Hematopoietic multipotent progenitor cell treated with erythropoietin and hydrocortisone succinate and interleukin-3 and kit ligand, for 17 days (in vitro differentiated cells): ENCODE data around the gene TNFAIP8.

Experiments
- DNase-seq: peaks from one replicate; pipeline ENCODE4 v3.0.0-alpha.2; 2015; ENCODE audit warnings: low spot score

Gene TNFAIP8

DNA sequence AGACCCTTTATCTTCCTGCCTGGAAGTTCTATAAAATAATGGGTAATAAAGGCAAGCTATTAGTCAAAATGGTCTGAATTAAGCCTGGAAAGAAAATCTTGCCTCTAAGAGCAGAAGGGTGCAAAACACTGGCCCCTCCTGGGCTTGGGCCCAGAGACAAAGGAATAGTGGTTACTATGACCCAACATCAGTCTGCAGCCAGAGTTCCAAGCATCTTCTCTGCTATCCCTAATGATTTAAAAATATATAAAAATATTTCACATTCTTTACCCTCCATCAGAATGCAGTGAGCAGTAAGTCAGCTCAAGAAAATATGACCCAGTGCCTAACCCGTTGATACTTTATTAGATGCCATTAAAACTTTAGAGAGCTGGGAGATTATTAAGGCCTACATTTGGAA is 14.7 kb downstream of the TNFAIP8 start:
- no peak for DNase-seq

DNA sequence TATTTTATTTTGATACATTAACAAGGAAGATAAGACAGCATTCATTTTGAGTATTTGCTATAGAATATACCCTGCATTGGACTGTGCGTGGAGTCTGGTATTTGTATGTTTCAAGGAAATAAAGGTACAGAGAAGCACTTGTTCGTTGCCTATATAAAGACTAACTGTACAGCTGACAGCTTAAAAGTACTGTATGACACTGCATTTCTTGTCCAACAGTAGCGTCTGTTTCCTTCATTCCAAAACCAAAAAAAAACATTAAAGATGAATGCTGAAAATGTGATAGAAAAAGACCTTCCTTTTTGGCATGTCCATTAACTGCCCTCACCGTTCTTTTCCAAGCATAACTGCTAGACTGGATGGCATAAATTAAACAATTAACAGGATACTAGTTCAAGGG is 15.3 kb downstream of the TNFAIP8 start:
- no peak for DNase-seq

DNA sequence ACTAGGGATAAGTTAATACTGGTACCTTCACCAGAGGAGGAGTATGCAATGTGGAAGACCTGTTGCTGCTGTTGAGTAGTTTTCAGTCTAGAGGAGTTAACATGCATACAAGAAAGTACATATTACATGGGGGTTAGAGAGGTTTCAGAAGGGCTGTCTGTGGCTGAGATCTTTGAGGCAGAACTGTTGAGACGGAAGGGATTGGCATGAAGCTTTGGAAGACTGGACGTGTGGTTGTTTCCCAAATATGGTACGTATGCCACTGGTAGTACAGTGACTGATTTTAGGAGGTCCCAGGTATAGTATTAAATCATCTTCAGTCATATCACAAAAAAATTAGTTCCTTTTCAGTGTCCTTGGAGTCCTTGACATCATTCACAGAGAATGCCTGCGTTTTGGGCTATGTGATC is 17.6 kb downstream of the TNFAIP8 start:
- no peak for DNase-seq

DNA sequence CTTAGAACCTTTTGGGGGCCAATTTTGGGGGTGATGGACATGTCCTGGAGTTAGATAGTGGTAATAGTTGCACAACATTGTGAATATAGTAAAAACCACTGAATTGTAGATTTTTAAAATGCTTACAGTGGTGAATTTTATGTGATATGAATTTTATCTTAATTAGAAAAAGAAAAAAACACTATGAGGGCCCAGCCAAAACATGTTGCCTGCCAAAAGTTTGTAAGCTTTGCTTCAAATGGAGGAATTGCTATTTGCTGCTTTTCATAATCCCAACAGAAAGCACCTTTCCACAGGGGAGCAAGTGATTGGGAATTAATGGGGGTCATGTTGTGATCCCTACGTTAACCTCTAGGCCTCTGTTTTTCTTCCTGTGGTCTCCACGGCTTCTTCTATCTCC is 19.1 kb downstream of the TNFAIP8 start:
- no peak for DNase-seq

DNA sequence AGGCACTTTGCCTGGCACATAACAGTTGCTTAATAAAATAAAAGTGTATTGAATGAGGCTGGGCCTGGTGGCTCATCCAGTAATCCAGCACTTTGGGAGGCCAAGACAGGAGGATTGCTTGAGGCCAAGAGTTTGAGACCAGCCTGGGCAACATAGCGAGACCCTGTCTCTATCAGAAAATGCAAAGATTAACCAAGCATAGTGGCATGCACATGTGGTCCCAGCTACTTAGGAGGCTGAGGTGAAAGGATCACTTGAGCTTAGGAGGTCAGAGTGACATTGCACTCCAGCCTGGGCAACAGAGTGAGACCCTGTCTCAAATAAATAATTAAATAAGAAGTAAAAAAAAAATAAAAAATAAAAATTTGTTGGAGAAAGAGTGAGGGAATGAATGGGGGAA is 21.2 kb downstream of the TNFAIP8 start:
- DNase-seq: no peak

DNA sequence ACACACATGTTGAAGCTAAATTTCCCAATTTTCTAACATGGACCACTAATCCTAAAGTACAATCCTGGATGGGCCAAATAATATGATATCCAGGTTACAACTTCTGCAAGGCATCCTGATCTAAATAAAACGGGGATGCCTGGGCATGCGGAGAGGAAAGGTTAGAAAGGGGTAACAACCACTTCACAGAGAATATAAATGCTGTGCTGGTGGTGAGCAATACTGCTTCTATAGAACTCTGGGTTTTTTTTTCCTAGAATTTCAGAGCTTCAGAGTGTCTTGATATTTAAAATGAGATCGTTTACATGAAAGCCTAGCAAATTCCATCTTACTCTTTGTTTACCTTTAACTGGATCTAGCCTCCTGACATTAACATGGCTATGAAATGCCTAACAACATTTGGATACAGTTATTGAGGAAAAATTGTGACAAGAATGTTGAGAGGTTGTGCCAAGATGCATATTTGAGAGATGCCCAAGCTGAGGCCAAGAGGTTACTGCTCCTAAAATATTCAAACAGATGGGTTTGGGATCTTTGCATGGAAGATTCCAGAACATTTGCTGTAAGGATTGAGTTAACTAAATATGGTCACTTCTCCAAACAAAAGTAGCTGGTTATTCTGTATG is 22.4 kb downstream of the TNFAIP8 start:
- DNase-seq: no peak

DNA sequence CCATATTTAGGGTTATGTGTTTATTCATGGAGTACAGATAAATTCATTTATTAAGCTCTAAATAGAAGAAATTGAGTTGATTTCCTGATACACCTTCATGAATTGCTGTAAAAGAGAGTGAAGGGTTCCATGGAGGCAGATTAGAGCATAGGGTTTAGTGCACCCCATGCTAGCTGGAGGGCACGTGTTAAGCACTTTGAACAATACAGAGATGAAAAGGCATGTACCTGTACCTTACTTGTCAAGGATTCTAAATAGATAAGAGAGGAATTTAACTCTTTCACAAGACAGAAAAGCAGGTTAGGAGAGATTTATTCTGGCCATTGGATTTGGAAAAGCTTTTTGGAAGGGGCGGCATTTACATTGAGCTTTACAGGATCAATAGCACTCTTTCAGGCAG is 23.3 kb downstream of the TNFAIP8 start:
- DNase-seq: no peak

DNA sequence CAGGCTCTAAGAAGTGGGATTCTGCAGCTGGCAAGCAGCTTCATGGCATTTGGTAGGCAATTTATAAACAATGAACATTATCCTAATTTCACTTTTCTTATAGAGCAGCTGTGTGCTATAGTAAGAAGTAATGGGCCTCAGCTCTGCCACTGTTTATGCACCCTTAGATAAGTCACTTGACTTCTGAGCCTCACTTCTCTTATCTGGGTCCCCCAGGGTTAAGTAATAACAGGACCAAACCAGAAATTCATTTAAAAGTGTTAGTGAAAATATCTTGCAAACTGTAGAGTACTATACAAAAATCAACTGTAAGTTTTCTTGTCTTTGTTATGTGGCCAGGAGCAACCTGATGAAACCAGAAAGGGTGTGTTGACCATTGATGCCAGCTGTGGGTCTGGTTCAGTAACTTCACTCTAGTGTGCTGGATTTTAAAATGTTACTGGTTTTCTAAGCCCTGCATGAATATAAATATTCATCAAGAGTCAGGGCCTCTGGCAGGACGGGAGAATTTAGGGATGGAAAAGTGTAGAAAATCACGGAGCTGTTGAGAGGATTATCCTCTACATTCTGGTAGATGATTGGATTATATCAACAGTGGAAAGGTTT is 24.2 kb downstream of the TNFAIP8 start:
- peak; percentile 69 for DNase-seq

DNA sequence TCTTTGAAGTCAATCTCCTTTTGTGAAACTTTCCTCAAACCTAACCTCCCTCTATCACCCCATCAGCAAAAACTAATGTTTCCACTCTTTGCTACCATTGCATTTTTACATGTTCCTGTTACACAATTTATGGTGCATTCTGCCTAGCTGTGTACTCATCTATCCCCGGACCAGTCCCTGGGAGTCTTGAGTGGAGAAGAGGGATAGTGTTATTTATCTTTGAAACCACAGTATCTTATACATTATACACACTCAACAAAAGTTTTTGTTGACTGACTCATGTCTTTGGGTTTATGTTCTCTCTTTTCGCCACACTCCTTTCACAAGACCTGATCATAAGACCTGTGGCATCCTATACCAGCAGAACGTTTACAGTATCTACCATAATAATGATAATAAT is 26.4 kb downstream of the TNFAIP8 start:
- DNase-seq: no peak

DNA sequence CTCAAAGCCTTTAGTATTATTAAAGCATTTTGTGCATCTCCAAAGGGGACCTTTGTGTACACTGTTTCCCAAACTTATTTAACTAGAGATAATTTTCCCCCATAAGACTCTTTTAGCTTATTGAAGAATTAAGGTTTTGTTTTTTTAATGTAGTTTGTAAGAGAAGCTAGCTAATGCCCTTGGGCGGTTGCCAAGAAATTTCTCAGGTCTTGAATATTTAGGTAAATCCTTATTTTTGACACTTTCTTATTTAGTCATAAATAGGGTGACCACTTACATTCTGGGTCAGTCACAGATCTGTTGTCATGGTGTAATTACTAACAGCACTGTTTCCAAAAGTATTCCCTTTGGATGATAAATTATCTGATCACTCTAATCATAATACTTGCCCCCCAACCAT is 27.2 kb downstream of the TNFAIP8 start:
- DNase-seq: peak; percentile 28

DNA sequence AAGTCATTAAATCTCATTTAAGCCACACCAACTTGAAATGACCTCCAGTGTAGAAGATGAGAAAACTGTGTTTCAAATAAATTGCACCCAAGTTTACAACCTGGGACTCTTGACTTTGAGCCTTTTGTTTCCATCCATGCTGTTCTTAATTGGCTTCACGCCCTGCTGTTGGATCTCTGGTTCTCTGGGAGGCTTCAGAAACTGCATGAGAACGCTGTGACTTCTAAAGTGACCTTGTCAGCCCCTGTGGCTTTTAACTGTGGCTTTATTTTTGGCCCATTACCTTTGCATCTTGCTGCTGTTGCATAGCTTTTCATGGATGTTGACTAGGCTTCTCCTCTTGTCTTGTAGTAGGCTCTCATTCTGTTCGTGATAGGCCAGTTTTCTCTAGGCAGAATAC is 29.3 kb downstream of the TNFAIP8 start:
- no peak for DNase-seq

DNA sequence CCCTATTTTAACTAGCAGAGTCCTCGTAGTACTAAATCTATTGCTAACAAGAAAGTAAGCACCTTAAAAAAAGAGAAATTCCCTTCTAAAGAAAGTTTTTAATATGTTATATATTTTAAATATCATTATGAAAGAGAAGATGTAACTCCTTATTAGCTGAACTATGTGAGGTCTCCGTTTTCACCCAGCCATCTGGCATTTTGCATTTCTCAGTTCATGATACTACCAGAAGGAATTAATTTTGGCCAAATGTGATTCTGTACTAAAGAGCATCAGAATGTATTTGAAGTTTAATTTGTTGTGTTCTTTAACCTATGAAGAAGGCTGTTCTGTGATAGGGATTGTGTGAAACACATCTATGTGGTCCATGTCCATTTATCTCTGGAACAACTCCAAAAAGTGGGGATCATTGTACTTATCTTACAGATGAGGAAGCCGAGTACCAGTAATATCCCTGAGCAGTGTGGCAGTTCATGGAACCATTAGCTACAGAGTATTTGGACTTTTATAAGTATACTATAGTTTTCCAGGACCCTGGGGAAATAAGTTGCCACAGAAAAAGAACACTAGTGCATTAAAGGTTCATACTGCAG is 29.8 kb downstream of the TNFAIP8 start:
- peak; percentile 27 for DNase-seq

DNA sequence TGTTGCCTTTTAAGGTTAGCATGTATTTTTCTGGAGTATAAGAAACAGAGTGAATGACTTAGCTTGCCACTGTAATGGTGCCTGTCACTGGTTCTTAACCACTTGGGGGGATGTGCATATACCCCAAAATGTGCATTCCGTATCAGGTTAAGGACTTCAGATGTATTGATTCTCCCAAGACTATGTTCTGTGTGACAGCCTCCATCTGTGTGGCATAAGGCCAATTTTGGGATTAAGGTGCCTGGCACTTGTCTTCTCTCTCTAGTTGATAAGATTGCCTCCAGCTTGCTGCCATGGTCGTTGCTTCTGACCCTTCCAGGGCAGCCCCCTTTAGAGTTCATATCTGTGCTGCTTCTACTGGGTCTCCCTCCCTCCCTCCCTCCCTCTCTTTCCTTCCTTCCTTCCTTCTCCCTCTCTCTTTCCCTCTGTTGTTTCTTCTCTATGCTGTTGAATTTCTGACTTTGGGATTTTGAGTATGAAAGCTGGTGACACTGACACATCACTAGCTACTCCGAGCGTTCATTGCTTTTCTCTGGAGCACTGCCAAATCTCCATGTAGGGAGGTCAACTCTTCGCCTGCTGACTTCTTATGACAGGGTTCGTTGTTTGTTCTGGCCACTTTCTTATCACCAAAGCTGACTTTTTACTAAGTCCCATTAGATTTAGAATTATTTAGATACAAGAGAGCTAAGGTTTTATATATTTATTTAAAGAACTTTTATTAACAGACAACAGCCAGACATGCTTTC is 31.0 kb downstream of the TNFAIP8 start:
- DNase-seq: peak; percentile 75

DNA sequence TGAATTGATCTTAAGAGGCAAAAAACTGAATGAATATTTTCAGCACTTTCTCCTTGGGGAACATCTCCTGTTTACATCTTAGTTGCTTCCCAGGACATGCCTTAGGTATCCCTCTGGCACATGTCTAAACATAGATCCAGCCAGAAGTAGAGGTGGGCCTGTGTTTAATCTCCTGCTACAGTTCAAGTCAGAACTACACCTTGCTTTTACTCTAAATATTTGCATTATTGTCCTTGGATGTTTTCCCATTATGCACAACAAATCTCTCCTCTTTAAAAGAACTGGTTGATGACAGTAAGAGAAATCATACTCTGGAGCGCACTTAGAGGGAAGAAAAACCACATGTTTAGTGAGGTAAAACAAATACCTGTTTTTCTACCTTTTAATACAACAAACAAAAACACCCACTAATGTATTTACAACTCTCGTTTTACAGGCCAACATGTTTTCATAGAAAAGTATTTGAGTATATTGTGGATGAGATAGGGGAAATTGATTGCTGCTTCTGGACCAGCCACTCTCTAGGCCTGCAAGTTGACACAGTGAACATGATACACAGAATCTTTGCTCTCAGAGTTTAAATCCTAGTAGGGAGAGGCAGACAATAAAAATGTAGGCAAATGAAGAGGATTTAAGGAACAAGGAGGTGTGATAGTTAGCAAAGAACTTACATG is 32.3 kb downstream of the TNFAIP8 start:
- no peak for DNase-seq

DNA sequence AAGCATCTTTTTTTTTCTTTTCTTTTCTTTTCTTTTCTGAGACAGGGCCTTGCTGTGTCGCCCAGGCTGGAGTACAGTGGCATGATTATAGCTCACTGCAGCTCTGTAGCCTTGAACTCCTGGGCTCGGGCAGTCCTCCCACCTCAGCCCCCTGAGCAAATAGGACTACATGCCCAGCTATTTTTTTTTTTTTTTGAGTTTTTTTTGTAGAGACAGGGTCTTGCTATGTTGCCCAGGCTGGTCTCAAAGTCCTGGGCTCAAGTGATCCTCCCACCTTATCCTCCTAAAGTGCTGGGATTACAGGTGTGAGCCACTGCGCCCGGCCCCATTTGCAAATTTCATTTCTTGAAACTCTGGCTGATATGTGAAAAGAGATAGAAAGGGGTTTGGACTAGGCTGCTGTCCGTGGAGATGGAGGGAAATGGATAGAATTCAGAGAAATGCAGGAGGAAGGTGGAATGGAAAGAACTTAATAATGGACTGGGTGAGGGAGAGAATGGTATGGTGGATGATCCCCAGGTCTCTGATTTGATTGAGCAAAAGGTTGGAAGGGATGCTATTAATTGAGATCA is 32.9 kb downstream of the TNFAIP8 start:
- no peak for DNase-seq

DNA sequence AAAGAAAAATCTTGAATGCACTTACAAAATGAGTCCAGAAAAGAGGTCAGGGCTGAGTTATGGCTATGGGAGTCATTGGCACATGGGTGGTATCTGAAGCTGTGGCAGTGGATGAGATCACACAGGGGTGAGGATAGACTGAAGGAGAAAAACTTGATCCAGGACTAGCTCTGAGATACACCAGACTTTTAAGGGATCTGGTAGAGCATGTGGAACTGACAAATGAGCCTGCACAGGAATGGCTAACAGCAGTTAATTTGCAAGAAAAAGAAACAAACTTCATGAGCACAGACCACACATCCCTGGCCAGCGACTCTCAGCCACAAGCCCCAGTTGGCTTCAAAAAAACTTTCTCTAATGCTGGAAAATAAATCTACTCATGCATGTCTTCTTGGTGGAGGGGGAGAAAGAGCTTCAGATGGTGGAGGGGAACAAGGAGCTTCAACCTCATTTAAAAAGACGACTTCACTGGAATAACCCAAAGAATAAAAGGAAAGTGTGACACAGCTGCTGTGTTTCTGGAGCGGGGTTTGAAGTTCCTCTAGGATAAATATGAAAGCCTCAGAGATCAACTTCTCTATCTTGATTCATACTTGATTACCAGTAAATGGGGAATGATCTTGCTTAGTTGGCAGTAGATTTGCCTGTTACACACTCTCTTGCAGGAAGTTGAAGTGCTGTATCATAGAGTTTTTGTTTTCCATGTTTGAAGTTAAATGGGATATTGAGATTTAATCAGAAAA is 33.6 kb downstream of the TNFAIP8 start:
- DNase-seq: no peak

DNA sequence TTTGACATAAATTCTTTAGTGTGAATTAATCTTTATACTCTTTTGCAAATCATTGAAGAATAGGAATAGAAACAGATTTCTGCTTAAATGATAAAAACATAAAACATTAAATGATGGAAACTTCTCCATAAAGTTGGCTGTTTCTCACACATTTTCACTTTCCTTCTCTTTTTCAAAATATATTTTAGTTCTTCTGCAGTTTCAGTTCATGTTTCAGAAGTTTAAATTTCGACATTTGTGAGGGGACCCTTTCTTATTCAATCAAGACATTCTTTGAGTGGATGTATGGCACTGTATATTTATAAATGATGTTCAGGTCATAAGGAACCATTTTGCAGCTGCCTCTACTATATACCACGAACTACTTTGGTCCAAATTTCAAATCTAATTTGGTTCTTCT is 34.6 kb downstream of the TNFAIP8 start:
- no peak for DNase-seq

DNA sequence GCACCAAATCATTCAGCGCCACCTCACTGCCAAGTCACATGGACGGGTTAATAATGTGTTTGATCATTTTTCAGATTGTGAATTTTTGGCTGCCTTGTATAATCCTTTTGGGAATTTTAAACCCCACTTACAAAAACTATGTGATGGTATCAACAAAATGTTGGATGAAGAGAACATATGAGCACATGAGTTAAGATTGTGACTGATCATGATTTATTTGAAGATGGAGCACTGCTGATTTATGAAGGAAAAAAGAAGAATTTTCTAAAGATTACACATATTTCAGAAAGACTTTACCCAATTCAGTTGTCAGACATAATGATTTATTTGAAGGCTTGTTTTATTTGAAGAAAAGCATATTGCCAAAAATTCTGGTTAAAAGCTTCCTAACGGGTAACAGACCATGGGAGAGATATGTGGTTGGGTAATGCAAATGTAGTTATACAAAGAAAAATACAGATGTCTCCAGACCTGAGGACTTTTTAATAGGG is 37.4 kb downstream of the TNFAIP8 start:
- DNase-seq: no peak

DNA sequence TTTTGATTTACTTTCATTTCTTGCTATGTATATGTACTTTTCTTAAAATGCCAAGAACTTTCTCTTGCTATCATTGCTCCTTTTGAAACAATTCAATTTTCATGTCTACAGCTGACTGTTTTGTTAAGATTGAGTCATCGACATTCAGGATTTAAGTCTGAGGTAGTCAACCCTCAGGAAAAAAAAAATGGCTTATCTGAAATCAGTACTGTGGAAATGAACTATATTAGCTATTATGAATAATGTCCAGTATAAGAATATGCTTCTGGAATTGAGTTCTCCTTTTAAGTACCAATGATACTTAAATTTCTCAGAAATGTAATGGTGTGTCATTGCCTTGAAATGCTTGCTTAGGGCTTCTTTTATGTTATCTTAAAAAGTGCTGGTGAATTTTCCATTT is 37.9 kb downstream of the TNFAIP8 start:
- no peak for DNase-seq

DNA sequence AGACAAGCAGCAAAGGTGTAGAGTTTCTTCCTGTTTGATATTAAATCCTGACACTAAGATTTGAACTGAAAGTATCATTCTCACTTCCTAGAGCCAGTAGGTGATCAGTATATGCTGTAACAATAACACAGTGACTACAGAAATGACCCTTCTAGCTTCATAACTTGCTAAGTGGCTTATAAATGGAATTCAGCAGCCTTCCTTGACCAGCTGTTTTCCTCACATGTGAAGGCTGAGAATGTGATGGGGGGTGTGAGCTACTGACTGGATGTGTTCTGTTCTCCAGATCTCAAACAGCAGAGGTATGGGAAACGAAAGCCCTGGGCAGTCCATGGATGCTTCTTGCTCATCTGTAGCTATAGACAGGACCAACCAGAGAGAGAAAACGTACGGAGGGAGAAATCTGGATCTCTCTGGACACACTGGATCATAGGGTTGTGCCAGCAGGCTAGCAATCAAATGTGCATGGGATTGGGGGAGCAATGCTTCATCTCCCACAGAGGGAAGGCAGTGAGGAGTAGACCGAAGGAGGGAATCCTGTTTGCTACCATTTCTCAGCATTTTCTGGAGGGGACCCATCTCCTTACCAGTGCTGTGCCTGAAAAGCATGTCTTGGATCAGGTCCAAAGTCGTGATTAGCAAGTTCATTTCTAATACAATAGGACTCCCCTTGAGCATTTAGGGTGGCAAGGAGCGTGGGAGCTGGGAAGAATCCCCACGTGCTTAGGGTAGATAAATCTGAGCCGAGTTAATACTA is 39.4 kb downstream of the TNFAIP8 start:
- DNase-seq: no peak
